NCI-H2227 (cell line): Measurements from ENCODE around the gene TMPRSS13.
"Not testable (repeated sequence)": the region's sequence is repeated elsewhere in the genome, so short reads cannot be mapped to it uniquely, and the experiment has no call there.

Source experiments
- DNase-seq: peaks from one replicate; lab custom pipeline; 2025; ENCODE audit not compliant: unreplicated experiment; lab: John Stamatoyannopoulos, UW

TMPRSS13 gene

DNA sequence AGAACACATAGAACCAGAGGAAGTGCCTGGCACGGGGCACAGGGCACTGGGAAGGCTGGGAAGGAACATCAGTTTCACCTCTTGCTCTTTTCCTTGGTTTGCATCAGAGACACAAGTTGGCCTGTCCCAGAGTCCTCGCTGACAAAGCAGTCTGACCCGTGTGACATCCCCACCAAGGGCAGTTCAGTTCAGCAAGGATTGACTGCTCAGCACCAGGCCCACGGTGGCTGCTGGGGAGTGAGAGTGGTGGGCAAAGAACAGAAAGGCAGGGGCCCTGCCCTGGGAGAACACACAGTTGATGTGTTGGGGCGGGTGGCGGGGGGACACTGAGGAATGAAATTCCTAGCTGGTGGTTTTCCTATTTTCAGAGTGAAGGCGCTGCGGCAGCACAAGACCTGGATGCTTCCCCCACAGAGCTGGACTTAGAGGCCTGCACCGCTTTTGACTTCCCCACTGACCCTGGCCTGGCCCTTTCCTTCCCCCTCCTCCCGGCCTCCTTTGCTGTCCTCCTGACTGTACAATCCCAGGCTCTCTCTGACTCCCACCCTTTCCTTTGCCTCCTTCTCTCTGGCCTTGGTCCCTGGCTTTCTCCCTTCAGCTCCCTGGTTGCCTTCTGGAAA lies 2.2 kb upstream of the TMPRSS13 start:
- no peak for DNase-seq

DNA sequence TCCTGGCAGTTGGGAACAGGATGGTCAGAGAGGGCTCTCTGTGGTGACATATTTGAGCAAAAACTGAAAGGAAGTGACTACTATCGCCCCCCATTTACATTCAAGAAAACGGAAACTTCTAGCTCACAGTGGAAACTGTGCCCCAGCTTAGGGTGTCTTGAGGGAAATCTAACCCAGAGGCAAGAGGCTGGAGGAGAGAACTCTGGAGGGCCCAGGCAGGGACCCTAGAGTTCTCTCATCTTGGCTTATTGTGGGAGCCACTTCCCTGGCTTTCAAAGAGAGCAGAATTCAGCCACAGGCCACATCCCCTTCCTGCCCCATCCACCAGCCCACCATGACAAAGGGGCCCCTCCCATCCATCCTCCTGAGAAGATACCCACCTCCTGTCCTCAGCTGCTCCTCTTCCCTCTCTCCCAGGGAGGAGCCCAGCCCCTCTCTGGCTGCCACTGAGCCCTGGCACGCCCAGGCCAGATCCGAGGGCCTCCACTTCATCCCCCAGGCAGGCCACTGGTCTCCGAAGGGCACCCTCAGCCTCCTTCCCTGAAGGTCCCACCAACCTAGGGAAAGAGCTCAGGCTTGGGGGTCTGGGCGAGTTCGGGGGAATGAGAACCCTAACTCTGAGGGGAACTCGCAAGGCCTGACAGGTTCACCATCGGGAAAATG lies 1.6 kb upstream of the TMPRSS13 start:
- no peak for DNase-seq

DNA sequence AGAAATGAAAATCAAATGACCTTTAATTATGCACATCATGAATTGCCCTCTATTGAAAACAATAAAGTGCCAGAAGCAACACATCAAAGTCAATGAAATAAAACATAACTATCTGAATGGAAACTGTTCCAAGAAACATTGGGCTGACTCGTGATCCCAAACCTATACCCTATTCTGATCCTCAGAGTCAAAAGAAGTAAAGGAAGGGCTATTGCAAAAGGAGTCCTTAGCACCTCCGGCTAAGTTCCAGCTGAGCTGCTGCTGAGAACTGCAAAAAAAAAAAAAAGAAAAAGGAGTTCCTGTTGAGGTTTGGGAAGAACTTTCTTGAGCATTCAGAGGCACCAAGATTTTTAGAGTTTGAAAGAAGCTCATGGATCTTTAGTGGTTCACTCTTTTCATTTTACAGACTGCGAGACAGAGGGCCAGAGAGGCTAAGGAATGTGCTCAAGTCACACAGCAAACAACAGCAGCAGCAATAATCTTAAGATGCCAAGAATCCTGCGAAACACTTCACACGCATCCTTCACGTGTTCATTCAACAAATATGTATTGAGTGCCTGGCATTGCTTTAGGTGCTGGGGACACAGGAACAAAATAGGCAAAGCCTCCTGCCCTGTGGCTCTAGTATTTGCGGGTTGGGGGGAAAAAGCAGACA lies 841 bp upstream of the TMPRSS13 start:
- DNase-seq, result no peak

DNA sequence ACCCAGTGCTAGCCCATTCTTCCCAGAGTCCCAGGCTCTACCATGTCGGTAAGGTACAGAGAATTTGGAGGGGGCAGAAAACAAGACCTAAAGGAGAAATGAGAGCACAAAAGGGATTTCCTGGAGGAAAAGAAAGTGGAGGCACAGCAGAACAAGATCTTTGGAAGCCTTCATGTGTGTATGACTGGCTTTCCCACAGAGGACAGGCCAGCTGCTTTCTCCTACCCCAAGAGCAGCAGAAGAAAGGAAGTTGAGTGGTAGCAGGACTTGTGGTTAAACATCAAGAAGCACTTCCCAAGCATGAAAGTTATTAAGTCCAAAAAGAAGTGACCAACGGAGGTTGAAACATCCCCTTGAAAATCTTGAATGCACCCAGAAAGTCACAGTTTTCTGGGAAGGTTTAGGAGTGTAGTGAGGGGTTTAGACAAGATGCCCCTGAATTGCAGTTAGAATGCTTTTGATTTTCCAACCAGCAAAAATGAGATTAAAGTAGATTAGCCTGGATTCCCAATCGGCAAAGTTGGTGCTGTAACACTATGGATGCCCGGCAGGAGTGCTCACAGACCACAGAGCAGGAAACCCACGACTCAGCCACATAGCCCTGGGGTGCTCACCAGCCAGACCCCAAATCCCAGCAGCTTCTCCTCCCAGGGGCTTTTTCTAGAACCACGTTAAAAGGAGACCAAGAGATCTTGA lies 608 bp downstream of the TMPRSS13 start:
- DNase-seq, result no peak

DNA sequence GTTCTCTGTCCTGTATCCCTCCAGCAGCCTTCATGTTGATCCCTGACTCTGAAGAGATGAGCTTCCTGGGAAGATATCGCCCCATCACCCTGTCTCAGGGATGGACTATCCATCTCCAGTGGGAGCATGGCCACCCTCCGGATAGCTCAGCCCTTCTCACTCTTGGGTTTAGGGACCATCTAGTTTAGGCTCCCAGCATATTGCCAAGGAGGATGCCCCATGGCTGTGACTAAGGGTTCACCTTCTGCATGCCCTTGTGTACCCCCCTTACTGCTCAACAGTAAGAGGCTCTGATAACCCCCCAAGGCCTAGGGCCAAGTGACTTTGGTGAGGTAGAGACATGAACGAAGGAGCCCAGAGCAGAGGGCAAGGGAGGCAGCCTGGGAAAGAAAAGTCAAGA lies 1.3 kb downstream of the TMPRSS13 start:
- no peak for DNase-seq

DNA sequence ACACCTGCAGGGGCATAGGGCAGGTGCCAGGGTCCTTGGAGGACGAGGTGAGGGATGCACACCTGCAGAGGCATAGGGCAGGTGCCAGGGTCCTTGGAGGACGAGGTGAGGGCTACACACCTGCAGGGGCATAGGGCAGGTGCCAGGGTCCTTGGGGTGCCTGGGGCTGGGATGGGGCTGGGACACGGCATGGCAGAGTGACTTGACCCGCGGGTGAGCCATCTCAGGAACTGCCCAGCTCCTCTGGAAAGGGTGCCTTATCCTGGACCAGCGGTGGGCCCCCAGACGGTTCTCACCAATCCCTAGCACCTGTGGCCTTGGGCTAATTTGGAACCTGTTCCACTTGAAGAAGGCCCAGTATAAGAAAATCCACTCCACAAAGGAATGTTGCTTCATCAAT lies 3.0 kb downstream of the TMPRSS13 start:
- not testable (repeated sequence) for DNase-seq

DNA sequence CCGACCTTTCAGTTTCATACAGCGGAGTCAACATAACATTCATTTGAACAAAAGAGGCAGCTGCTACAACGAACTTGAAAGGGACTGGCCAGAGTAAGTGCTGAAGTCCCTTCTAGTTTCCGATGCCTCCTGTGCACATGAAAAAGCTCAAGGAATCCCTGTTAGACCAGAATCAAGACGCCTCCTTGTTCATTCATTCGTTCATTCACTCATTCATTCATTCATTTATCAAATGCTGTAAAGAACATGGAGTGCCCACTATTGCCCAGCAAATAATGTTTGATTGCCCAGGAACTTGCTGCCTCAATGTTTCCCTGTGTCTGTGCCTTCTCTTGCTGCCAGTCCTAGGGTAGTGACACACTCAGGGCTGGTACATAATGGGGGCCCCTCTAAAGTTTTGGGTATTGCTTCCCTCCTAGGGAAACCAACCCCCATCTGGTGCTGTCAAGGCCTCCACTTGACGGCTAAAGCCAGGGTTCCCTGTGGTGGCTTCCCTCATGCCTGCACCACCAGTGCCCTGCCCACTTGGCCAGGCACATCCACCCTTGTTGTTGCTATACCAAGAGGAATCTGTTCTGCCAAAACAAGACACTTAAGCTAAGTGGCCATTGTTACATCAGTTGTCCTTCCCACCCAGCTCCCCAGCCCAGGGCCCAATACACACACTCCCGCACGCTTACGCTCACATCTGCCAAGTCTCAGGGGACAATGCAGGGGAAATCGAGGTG lies 3.8 kb downstream of the TMPRSS13 start:
- DNase-seq, result no peak

DNA sequence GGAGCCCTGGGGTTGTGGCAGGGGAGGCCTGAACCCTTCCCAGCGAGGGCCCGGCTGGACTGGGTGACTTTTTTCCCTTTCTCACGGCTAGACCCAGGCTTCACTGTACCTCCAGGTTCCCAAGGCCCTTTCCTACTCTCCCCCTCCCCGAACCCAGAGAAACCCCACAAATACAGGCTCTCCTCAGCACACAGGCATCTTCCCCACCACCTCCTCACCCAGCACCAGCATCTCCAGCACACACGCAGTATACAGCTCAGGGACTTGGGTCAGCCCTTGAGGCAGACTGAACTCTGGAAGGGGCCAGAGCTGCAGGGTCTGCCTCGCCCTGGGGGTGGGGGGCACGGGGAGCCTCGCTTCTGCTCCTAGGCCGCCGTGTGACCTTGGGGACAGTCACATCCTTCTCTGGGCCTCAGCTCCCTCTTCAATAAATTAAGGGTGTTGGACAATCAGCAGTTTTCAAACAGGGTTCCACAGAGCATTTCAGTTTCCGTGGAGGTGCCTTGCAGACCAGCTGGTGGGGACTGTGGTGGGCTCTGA lies 4.5 kb downstream of the TMPRSS13 start:
- no peak for DNase-seq

DNA sequence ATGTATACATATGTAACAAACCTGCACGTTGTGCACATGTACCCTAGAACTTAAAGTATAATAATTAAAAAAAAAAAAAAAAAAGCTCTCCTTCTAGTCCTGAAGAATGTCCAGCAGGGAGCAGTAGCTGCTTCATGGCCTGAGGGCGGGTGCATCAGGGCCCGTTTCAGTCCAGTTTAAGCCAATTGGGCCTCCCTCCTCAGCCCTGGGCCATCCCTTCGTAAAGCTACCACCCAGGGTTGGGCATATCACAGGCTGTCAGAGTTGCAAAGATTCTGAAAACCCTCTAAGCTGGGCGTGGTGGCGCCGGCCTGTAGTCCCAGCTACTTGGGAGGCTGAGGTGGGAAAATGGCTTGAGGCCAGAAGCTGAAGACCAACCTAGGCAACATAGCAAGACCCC lies 5.4 kb downstream of the TMPRSS13 start:
- DNase-seq, result no peak

DNA sequence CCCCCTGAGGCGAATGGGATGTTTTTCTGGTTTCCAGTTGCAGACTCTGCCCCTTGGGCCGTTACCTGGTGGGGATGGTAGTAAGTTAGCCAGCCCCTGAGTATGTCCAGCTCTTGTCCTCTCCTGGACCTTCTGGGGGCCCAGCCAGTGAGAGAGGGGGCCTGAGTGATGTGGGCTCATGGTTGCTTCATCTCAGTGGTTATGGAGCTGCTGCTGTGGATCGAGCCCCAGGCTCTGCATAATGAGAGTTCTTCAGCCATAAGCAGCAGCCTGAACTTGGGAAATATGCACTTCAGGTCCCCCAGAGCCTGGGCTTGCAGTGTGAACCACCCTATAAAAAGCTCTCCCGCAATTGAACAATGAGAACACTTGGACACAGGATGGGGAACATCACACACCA lies 5.9 kb downstream of the TMPRSS13 start:
- DNase-seq, result no peak

DNA sequence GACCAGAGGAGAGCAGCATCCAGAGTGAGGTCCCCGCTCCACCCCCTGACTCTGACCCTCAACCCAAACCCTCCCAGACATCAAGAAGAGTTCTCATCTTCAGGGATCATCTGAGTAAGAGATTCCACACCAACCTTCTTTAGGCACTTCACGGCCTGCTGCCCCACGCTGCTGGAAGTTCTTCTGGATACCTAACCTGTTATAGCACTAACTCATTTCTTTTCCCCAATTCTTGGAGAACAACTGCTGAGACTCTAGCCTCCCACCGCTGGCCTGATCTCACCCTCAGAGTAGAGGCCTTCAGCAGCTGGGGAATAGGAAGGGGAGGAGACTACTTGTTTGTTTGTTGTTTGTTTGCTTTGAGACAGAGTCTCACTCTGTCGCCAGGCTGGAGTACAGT lies 7.3 kb downstream of the TMPRSS13 start:
- DNase-seq, result no peak

DNA sequence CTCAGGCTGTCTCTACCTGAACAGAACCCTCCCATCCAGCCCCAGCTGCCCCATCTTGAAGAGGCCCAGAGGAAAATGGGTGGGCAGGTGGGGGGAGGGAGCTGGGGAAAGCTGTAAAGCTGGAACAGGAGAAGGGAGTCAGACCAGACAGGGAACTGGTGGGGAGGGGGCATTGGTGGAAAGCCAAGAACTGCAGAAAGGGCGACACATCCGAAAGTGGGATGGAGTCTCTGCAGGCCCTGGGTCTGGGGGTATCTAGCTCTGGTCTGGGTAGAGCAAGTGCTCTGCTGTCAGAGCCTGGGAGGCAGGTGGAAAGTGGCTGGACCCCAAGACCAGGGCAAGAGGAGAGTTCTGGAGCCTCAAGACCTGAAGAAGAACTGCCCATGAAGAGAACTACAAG lies 7.7 kb downstream of the TMPRSS13 start:
- DNase-seq, result no peak

DNA sequence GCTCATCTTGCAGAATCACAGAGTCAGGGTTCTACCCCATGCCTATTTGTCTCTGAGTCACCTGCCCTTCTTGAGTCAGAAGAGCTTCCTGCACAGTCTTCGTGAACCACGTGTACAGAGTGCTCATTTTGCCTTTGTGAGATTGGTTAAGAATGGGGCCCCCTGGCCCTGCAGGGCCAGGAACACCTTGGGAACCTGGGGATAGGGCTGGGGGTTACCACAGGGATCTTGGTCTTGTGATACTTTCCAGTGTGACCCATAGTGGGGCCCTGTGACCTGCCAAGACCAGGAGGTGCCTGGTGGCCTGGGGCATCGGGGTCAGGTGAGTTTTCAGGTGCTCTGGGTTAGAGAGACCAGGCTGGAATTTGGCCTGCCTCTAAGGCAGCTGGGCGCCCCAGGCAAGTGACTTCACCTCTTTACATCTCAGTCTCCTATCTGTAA lies 9.4 kb downstream of the TMPRSS13 start:
- no peak for DNase-seq

DNA sequence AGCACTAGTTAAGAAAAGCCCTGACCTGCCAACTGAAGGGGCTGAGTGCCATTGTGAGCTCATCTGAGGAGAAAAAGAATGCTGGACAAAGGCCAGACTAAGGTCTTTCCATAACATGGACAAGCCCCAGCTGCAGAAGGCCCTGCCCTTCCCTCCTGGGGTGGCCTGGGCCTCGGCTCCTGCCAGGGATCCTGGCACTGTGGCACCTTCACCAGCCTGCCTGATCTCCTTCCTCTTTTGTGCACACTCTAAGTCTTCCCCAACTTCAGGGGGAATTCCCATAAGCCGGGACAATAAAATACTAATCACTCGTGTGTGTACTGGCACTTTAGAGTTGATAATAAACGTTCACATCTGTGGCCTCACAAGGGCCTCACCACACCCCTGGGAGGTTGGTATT lies 9.9 kb downstream of the TMPRSS13 start:
- DNase-seq, result no peak

DNA sequence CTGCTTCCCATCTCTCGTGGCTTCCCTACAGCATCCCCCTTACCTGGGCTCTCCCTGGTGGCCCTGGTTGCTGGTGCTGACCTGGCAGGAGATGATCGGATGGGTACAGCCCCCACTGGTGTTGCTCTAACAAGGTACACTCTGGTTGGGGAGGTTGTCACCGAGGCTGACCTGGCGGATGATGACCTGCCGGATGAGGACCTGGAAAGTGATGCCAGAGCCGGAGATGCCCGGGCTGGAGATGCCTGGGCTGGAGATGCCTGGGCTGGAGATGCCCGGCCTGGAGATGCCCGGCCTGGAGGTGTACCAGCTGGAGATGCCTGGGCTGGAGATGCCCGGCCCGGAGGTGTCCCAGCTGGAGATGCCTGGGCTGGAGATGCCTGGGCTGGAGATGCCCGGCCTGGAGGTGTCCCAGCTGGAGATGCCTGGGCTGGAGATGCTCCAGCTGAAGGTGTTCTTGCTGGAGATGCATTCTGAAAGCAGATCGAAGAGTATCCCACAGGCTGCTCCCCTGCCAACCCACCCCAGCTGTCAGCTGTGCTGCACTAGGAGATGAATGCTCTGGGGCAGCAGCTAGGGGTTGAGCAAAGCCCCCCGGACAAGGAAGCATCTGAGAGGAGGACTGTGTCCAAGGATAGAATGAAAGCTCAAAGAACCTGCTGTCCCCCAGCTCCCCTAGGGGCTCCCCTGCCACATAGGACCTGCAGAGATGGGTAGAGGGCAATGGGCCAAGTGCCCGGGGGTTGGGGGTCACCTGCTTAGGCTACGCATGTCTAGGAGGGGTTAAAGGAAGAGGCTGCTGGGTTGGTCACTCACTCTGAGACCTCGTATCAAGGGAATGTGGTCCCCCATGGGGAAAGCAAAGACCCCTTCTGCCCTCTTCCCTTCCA lies 10.6 kb downstream of the TMPRSS13 start:
- no peak for DNase-seq

DNA sequence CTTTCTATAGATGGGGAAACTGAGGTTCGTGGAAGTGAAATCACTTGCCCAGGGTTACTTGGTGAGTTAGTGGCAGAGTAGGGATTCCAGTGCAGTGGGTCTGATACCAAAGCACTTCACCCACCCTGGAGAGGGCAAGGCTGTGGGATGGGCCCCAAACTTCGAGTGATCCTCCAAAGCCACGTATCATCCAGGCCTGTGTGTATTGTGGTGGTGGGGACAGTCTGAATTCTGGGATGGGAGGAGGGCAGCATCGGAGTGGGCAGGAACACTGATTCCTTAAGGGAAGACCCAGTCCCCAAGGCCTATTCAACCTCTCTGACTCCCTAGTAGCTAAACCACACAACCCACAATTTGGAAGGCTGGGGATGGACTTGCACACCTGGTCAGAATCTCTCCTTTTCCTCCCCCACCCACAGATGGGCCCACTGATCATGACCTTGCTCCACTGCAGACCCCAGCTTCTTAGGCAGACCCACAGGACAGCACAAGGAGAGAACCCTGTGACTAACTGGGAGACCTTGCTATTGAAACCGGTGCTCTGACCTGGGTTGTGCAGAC lies 11.5 kb downstream of the TMPRSS13 start:
- no peak for DNase-seq

DNA sequence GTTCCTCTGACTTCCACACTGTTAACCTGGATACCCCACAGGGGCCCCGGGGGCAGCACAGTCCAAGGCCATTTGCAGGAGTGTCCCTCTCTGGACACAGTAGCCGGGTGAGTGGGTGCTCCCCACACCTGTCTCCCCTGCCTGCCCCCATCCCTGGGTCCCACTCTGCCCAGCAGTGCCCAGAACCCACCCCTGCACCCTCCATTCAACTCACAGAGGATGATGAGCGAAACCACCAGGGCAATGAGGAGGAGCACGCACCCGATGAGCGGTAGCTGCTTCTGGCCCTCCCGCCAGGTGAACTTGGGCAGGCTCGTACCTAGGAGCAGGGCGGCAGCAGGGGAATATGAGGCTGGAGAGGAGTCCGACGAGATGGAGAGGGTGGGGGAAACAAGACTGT lies 12.2 kb downstream of the TMPRSS13 start:
- DNase-seq, result no peak

DNA sequence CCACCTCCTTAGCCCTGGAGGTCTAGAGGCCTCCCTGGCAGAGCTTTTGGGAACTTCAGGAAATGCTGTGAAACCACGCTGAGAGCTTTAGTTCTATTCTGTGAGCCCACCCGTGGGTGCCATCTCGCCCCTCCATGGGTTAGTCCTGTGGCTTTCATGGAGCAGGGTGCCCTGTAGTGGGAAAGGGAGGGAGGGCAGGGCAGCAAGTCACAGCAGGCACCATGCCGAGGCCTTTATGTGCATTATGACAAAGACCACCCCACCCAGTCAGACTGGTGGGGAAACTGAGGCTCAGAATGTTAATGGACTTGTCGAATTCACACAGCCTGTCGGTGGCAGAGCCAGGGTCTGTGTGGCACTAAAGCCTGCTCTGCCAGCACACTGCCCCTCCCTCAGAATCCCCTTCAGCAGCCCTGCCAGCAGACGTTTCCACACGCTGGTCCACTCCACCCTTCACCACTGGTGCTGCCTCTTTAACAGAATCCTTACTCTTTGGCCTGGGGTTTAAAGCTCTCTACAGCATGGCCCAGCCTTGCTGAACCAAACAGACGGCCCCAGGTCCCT lies 13.4 kb downstream of the TMPRSS13 start:
- no peak for DNase-seq

DNA sequence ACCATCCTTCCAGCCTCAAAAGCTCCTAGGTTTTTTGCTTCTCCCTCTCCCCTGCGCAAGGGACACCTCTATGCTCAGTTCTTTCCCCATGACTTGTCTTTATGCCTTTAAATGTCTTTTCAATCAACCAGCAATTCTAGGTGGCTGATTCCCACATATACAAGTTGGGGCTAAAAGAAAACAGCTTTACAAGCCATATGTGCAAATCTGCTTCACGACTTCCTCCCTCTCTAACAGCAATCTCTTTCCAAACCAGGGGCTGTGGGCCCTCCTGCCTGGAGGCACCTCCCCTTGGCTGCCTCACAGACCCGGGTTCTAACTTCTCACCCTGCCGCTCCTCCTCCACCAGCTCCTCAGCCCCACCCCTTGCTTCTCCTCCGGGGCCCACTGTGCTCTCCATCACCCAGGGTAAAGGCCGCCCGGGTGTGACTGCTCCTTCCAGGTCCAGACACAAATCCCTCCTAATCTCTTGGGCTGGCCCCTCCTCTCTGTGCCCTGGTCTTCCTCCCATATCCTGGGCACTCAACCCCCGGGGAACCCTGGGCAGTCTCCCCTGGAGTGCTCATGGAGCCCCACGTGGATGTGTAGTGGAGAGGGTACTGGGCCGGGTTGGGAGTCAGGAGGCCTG lies 14.1 kb downstream of the TMPRSS13 start:
- DNase-seq, result no peak
